Ascending aorta (tissue), 2 donors: ENCODE data around the gene ZNF593. TPM values are rescaled to one million over a fixed set of nuclear protein-coding genes. Genes with fewer than 3 reads are reported as not detected.

ENCODE experiments used
- DNase-seq, 2 donors: peaks; one replicate each; pipeline ENCODE4 v3.0.0-alpha.2; 2019; ENCODE audit warnings: low spot score in 2 of 2
- H3K27ac ChIP-seq, 2 donors: fragments of 200-600 bp; sonication (generic); one replicate each; pipeline ENCODE4 v1.5.1; 2016 to 2017; ENCODE audit warnings: mild to moderate bottlenecking in 1 of 2
- H3K27me3 ChIP-seq: fragments of 200-600 bp; sonication (generic); one replicate; pipeline ENCODE4 v1.5.1; 2017
- H3K36me3 ChIP-seq, 2 donors: fragments of 200-600 bp; sonication (generic); one replicate each; pipeline ENCODE4 v1.5.1; 2016
- H3K4me1 ChIP-seq, 2 donors: fragments of 200-600 bp; sonication (generic); one replicate each; pipeline ENCODE4 v1.5.1; 2016 to 2017; ENCODE audit warnings: mild to moderate bottlenecking in 1 of 2
- H3K4me3 ChIP-seq, 2 donors: fragments of 200-600 bp; sonication (generic); one replicate each; pipeline ENCODE4 v1.5.1; 2016 to 2017; ENCODE audit warnings: mild to moderate bottlenecking in 1 of 2
- H3K9me3 ChIP-seq, 2 donors: fragments of 200-600 bp; sonication (generic); one replicate each; pipeline ENCODE4 v1.5.1; 2016
- intact Hi-C: fragments of 100-400 bp; cut with DNase I; formaldehyde crosslinking; loops from one replicate; pipeline ENCODE4 v1.15.1; 2023
- total RNA-seq: library from RNA; depleted of rRNA; stranded (reverse); fragments of >200 nt; gene quantifications from one replicate; pipeline ENCODE4 v1.1.0, GENCODE V29; 2016
- TF ChIP-seq, protein P1 (sequence below), 3 experiments: fragments of 200-600 bp in 2 of 3; fragments of 450-650 bp in 1 of 3; sonication (generic) in 2 of 3; IDR thresholded peaks; one replicate each; pipeline ENCODE4 v1.5.1; 2016 to 2019; ENCODE audit warnings: antibody characterized with exemption in 3 of 3, mild to moderate bottlenecking in 1 of 3, moderate library complexity in 1 of 3

The ZNF593 gene
- total RNA-seq, 1 donor from 2014 or later, result 90.0 TPM

DNA sequence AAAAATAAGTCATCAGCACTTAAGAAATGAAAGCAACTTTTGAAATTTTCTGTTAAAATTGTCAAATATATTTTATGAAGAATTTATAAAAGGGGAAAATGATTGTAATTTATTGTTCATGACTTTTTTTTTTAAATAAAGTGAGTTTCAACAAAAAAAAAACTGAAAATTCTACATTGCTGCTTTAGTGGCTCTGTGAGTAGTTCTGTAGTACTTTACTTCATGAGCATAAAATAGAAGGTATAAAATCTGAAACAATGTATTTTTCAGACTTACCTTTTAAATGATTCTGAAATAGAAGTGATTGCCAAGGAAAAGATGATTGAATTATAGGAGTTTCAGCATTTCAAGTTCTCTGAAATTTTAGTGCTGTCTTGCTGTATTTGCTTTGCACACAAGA lies 44.3 kb upstream of the ZNF593 start:
- DNase-seq, result no peak
- Histone ChIP-seq H3K4me3 (no peak overlapping the region), H3K27ac (no peak overlapping the region), H3K9me3 (no peaks in the 10 kb centered on the region), H3K4me1 (no peaks in the 10 kb centered on the region), H3K36me3 (no peaks in the 10 kb centered on the region), H3K27me3 (no peaks in the 10 kb centered on the region)
- TF ChIP-seq, protein P1, sequence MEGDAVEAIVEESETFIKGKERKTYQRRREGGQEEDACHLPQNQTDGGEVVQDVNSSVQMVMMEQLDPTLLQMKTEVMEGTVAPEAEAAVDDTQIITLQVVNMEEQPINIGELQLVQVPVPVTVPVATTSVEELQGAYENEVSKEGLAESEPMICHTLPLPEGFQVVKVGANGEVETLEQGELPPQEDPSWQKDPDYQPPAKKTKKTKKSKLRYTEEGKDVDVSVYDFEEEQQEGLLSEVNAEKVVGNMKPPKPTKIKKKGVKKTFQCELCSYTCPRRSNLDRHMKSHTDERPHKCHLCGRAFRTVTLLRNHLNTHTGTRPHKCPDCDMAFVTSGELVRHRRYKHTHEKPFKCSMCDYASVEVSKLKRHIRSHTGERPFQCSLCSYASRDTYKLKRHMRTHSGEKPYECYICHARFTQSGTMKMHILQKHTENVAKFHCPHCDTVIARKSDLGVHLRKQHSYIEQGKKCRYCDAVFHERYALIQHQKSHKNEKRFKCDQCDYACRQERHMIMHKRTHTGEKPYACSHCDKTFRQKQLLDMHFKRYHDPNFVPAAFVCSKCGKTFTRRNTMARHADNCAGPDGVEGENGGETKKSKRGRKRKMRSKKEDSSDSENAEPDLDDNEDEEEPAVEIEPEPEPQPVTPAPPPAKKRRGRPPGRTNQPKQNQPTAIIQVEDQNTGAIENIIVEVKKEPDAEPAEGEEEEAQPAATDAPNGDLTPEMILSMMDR (IDR thresholded peaks at IDR 0.05), result no peak
- intact Hi-C loops, result no loop called here

DNA sequence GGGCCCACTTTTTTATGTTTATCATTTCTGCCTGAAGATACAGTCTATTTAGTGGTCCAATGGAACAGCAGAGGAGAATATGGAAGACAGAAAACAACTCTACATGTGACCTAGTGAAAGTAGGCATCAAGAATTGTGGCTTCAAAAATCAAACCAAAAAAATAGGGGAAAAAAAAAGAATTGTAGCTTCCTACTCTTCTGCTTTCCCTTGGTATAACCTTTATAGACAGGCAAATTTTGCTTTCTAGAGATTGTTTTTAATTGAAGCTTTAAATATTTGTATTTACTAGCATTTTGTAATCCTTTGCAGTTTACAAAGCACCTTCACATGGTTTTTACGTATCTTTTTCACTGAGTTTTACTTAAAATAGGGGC lies 43.8 kb upstream of the ZNF593 start:
- no peak for DNase-seq
- Histone ChIP-seq H3K4me1 (no peaks in the 10 kb centered on the region), H3K4me3 (no peak overlapping the region), H3K27ac (no peak overlapping the region), H3K36me3 (no peaks in the 10 kb centered on the region), H3K9me3 (no peaks in the 10 kb centered on the region), H3K27me3 (no peaks in the 10 kb centered on the region)
- TF ChIP-seq, protein P1 (IDR thresholded peaks at IDR 0.05), result no peak
- intact Hi-C loops, result no loop called here

DNA sequence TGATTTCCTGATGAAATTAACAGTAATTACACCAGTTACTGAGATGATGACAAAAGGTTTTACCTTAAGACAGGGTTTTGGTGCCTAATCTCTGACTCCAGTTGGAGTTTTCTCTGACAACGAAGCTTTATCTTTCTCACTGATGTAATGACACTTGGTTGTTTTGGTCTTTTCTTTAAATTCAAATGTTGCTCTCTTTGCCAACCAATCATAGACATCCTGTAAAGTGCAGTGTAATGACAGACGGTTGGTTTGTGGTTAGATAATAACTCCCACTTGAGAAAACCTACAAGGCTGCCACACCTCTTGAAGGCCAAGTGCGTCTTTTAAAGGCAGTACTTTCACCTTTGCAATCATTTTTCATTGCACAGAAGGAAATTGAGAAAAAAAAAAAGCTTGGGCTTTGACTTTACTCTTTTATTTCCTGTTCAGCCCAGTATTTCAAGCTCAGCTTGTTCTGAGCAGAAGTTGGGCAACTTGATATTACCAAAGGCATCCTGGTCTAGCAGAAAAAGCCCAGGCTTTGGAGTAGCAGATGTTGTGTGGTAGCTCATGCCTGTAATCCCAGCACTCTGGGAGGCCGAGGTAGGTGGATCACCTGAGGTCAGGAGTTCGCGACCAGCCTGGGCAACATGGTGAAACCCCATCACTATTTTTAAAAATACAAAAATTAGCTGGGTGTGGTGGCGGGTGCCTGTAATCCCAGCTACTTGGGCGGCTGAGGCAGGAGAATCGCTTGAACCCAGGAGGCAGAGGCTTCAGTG lies 43.2 kb upstream of the ZNF593 start:
- no peak overlapping the region for H3K27ac ChIP-seq
- no peaks in the 10 kb centered on the region for H3K9me3 ChIP-seq
- no peaks in the 10 kb centered on the region for H3K36me3 ChIP-seq
- H3K27me3 ChIP-seq, result no peaks in the 10 kb centered on the region
- no peak overlapping the region for H3K4me3 ChIP-seq
- H3K4me1 ChIP-seq, result no peaks in the 10 kb centered on the region
- intact Hi-C loops, result no loop called here
- DNase-seq, result no peak
- TF ChIP-seq, protein P1 (IDR thresholded peaks at IDR 0.05), result no peak

DNA sequence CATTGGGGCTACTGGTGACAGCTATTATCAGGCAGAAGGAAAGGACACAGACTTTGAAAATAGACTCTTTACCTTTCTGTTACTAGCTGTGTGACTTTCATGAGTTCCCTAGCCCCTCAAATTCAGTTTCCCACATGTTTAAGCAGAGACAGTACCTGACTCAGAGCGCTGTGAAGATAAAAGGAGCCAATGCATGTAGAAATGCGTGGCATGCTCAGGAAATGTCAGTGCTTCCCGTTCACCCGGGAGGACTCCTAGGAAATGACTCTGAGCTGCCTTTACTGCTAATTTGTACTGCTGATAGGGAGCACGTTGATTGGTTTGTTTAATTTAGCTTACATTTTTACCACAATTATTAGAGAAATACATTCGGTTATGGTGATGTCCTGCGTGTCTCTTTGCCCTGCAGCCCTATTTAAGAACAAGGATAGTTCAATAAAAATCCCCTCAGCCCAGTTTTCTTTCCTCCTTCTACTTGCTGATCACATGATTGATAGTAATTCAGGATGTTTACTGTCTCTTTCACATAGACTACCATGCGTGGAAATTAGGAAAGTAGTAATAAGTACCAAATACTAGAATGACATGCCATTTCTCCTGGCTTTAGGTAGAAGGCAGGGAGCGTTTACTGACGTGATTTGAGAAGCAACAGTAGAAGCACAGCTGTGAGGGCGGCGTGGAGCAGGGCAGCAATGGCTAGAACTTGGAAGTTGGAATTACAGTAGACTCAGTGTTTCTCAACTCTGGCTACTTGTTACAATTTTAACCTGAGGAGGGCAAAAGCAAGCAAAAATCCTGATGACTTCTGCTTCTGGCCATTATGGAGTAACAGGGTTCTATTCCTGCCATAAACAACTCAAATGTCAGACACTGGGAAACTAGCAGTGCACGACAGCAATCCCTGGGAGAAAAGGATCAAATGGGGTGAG lies 42.2 kb upstream of the ZNF593 start:
- TF ChIP-seq, protein P1 (IDR thresholded peaks at IDR 0.05), result no peak
- Histone ChIP-seq H3K36me3 (no peaks in the 10 kb centered on the region), H3K27ac (no peak overlapping the region), H3K4me3 (no peak overlapping the region), H3K9me3 (no peaks in the 10 kb centered on the region), H3K27me3 (no peaks in the 10 kb centered on the region), H3K4me1 (no peaks in the 10 kb centered on the region)
- DNase-seq, result no peak
- intact Hi-C loops, result no loop called here

DNA sequence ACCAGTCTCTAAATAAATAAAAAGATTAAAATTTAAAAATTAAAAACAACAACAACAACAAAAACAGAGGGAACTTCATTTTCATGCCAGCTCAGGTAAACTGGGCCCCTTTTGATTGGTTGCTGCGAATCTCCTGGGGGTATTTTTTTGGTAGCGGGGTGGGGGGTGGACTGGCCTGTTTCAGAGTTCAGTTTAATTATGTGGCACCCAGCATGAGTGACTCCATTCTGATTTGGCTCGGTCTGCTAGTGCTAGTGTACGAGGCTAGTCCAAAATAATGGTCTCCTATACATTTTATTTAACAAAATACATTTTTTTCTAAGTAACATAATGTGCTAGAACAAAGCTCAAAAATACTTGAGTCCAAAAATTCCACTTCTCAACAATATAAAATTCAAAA lies 39.9 kb upstream of the ZNF593 start:
- no peaks in the 10 kb centered on the region for H3K9me3 ChIP-seq
- intact Hi-C loops, result no loop called here
- no peaks in the 10 kb centered on the region for H3K36me3 ChIP-seq
- H3K4me3 ChIP-seq, result no peak overlapping the region
- TF ChIP-seq, protein P1 (IDR thresholded peaks at IDR 0.05), result no peak
- no peak overlapping the region for H3K27ac ChIP-seq
- no peak for DNase-seq
- H3K27me3 ChIP-seq, result no peaks in the 10 kb centered on the region
- no peaks in the 10 kb centered on the region for H3K4me1 ChIP-seq
